HG03520 (cell line): ENCODE results near the gene PGK1.
"Not testable (repeated sequence)": the region's sequence is repeated elsewhere in the genome, so short reads cannot be mapped to it uniquely, and the experiment has no call there.

Experiments
- ATAC-seq: cut with Tn5 transposase; IDR thresholded peaks from one replicate; pipeline ENCODE4 v1.9.1; 2021; ENCODE audit warnings: mild to moderate bottlenecking, moderate library complexity; ENCODE audit not compliant: unreplicated experiment

Gene PGK1

GRCh38 chrX:78111140-78111931 lies 7.3 kb downstream of the PGK1 start:
- ATAC-seq: no peak

GRCh38 chrX:78116365-78116764 lies 12.3 kb downstream of the PGK1 start:
- no peak for ATAC-seq

GRCh38 chrX:78116766-78117165 lies 12.7 kb downstream of the PGK1 start:
- ATAC-seq: no peak

GRCh38 chrX:78118628-78119027 lies 14.6 kb downstream of the PGK1 start:
- no peak for ATAC-seq

GRCh38 chrX:78119521-78120227 lies 15.6 kb downstream of the PGK1 start:
- no peak for ATAC-seq

GRCh38 chrX:78123190-78123589 lies 19.1 kb downstream of the PGK1 start:
- no peak for ATAC-seq

- no peak for ATAC-seq
Observed at GRCh38 chrX:78124307-78124706, 20.3 kb downstream of the PGK1 start.

DNA sequence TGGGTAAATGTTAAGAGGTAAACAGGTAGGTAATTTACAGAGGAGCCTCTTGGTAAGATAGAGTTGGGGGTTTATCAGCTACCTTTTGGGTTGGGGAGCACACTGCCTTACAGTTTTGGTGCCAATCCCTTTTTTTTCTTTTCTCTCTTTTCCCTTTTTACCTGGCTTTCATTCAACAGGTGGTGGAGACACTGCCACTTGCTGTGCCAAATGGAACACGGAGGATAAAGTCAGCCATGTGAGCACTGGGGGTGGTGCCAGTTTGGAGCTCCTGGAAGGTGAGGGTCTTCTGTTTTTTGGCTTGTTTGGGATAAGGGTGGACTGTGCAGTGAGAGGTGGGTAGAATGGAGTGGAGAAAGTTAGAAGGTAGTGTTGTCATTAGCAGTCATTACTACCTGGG lies 21.1 kb downstream of the PGK1 start:
- ATAC-seq: no peak

DNA sequence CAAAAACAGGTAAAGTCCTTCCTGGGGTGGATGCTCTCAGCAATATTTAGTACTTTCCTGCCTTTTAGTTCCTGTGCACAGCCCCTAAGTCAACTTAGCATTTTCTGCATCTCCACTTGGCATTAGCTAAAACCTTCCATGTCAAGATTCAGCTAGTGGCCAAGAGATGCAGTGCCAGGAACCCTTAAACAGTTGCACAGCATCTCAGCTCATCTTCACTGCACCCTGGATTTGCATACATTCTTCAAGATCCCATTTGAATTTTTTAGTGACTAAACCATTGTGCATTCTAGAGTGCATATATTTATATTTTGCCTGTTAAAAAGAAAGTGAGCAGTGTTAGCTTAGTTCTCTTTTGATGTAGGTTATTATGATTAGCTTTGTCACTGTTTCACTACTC lies 21.7 kb downstream of the PGK1 start:
- ATAC-seq: not testable (repeated sequence)

DNA sequence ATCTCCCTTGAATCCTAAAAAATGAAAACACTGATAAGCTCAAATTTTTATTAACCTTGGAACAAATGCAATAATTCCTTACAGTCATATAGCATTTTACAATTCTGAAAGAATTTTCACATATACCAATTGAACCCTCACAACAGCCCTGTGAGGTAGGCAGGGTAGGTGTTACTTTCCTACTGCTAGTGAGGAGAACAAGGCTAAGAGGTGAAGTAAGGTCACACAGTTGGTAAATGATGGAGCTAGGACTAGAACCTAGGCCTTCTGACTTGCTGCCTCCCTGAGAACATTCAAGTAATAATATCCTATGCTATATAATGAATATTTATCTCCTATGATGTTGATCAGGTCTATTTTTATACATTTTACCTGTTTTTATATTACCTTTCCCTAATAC lies 25.7 kb downstream of the PGK1 start:
- no peak for ATAC-seq

DNA sequence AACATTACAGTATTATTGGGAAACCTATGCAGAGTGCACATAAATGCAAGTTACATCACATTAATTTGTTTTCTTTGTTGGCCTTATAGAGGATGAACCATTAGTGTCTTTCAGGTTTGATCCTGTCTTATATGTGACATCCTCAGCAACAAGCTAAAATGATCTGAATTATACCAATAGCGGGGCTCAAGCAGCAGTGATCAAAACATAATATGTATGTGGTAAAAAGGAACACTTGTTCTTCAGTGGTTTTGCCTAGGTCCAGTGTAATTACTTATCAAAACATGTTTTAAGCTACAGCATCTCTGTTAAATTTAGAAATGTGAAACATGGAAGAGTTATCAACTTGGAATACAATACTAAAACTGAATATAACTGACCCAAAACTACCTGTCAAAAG lies 26.3 kb downstream of the PGK1 start:
- no peak for ATAC-seq

- no peak for ATAC-seq
Observed at GRCh38 chrX:78131117-78131516, 27.1 kb downstream of the PGK1 start.

DNA sequence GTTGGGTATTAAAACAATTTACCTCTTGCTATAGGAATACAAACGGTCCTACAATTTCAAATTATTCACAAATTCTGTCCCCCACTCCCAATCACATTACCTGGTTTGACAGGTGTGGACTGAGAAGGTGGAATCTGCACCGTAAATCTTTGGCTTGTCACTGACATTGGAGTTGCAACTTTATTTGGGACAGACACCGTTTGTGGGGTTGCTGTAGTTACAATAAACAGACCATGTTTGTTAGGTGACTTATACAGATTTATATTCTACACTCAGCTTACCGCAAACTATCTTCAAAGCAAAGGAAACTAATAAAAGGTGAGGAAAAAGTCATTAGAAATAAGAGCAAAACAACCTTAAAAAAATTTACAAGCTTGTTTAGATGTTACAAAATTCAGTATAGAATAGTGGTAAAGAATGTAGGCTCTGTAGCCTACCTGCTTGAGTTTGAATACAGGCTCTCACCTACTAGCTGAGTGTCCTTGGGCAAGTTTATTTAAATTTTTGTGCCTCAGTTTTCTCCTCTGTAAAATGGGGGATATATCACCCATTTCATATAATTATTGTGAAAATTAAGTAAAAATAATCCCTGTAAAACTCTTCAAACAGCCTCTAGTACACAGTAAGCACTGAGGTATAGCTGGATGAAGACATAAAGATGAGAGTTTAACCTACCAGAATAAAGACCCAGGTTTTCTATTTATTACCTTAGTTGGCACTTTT lies 29.4 kb downstream of the PGK1 start:
- no peak for ATAC-seq

DNA sequence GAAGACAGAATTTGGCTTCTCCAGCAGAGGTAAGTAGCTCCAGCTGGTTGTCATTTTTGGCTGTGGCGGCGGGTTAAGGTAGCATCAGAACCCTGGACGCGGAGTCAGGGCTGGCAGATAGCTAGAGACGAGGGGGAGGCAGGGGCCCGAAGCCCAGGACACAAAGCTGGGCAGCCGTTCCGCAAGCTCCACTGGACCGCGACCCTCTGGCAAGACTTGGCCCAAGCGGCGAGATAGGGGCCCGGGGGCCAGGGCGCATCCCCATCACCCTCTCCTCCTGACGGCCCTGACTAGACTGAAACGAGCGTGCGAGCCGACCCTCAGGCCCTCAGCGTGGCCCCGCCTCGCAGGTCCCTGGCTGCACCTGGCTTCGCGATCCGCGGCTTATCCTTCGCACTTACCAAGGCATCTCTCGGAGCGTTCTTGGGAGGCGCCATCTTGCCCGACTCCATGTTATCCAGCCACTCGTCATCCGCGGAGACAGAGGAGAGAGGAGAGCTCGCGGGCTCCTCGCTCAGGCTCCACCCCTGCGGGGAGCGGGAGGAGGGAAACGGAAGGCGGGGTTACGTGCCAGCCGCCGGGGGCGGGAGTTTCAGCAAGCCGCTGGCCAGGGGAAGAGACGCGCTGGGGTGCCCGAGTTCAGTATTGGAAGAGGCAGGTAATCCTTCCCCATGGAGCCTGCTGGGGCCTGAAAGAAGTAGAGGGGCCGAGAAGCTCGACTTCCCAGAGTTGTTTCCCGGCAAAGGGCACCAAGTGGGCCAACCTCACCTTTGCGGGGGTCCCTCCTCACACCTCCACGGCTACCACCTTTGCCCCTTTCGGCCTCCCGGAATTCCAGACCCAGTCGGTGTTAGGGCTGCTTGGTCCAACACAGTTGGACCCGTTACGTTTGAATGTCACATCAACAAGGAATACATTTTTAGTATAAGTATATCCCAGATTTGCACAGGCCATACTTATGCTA lies 35.4 kb downstream of the PGK1 start, which contains the start of gene TAF9B:
Gene TAF9B (minus strand): TSS at position 491 of the 964 bp plus-strand sequence. CDS start 39 bp downstream, at position 452.
- peak; percentile 80 for ATAC-seq

GRCh38 chrX:78140206-78140605 lies 36.2 kb downstream of the PGK1 start:
- no peak for ATAC-seq

GRCh38 chrX:78147002-78147540 lies 43.0 kb downstream of the PGK1 start:
- not testable (repeated sequence) for ATAC-seq

- ATAC-seq: not testable (repeated sequence)
Observed at GRCh38 chrX:78157373-78157772, 53.3 kb downstream of the PGK1 start.

DNA sequence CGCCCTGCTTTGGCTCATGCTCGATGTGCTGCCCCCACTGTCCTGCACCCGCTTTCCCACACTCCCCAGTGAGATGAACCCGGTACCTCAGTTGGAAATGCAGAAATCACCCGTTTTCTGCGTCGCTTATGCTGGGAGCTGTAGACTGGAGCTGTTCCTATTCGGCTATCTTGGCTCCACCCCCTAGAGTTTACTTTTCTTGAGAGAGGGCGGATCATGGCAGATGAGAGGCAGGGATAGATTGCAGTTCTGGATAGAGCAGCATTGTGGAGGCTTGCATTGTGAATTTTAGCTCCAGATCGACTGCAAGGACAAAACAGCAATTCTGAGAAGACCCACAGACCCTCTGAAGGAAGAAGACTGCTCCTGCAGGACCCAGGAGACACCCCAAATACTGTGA lies 53.8 kb downstream of the PGK1 start:
- ATAC-seq: not testable (repeated sequence)

DNA sequence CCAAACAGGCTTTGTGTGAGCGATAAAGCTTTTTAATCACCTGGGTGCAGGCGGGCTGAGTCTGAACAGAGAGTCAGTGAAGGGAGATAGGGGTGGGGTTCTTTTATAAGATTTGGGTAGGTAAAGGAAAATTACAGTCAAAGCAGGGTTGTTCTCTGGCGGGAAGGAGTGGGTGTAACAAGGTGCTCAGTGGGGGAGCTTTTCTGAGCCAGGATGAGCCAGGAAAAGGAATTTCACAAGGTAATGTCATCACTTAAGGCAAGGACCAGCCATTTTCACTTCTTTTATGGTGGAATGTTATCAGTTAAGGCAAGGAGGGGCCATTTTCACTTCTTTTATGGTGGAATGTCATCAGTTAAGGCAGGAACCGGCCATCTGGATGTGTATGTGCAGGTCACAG lies 56.7 kb downstream of the PGK1 start:
- not testable (repeated sequence) for ATAC-seq

DNA sequence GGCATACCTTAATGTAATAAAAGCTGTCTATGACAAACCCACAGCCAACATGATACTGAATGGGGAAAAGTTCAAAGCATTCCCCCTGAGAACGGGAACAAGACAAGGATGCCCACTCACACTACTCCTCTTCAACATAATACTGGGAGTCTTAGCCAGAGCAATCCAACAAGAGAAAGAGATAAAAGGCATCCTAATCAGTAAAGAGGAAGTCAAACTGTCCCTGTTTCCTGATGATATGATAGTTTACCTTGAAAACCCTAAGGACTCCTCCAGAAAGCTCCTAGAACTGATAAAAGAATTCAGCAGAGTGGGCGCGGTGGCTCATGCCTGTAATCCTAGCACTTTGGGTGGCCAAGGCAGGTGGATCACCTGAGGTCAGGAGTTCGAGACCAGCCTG lies 59.1 kb downstream of the PGK1 start:
- not testable (repeated sequence) for ATAC-seq
